ENCODE results near the gene UBE2F. TPM values are rescaled to one million over a fixed set of nuclear protein-coding genes. Genes with fewer than 3 reads are reported as not detected.
A peak's percentile ranks its signal among the peaks of the same experiment; 100 is the strongest.

Gene UBE2F
- total and polyA plus RNA-seq, 7 donors: 50.7 to 115 (median 67.8) TPM

- H3K27me3 ChIP-seq: no peaks in the 10 kb centered on the region
- 91 to 93% methylated on average over 2 of the region's 2 CpGs for WGBS, 2 donors
- peak overlapping the region in 1 of 4 donors; percentile 60 for H3K27ac ChIP-seq
- TF ChIP-seq POLR2A (IDR thresholded peaks at IDR 0.05): no peak
- TF ChIP-seq EP300 (IDR thresholded peaks at IDR 0.05): no peak
- TF ChIP-seq CTCF (IDR thresholded peaks at IDR 0.05): no peak
- no peak for TF ChIP-seq POLR2AphosphoS5 (IDR thresholded peaks at IDR 0.05)
- DNase-seq: no peak
- H3K36me3 ChIP-seq: peaks cover 0 to 24% (median 4%) of the 10 kb centered on the region in 4 donors
- no peaks in the 10 kb centered on the region for H3K9me3 ChIP-seq
- H3K4me1 ChIP-seq: peaks cover 0 to 22% (median 6%) of the 10 kb centered on the region in 4 donors
- no peak overlapping the region for H3K4me3 ChIP-seq
- intact Hi-C loops (cut with DNase I): no loop called here
Observed at GRCh38 chr2:237995036-237995435, 28.2 kb downstream of the UBE2F start.

GRCh38 chr2:237996021-237996593 is 29.3 kb downstream of the UBE2F start:
- no peak for TF ChIP-seq EP300 (IDR thresholded peaks at IDR 0.05)
- no peak for DNase-seq

GRCh38 chr2:237997521-237997920 is 30.7 kb downstream of the UBE2F start:
- Histone ChIP-seq H3K36me3 (peaks cover 0 to 14% (median 0%) of the 10 kb centered on the region in 4 donors), H3K4me3 (no peak overlapping the region), H3K27me3 (no peaks in the 10 kb centered on the region), H3K9me3 (no peaks in the 10 kb centered on the region), H3K4me1 (peaks cover 0 to 22% (median 6%) of the 10 kb centered on the region in 4 donors), H3K27ac (no peak overlapping the region)
- intact Hi-C loops (cut with DNase I): no loop called here
- 73% methylated on average over 4 of the region's 4 CpGs for WGBS, 2 donors
- TF ChIP-seq EP300 (IDR thresholded peaks at IDR 0.05): no peak
- no peak for TF ChIP-seq POLR2A (IDR thresholded peaks at IDR 0.05)
- TF ChIP-seq CTCF (IDR thresholded peaks at IDR 0.05): no peak
- no peak for TF ChIP-seq POLR2AphosphoS5 (IDR thresholded peaks at IDR 0.05)
- no peak for DNase-seq

More at GRCh38 chr2:237996021-237996593, 29.3 kb downstream of the UBE2F start:
- Histone ChIP-seq H3K9me3 (no peaks in the 10 kb centered on the region), H3K4me1 (peaks cover 0 to 22% (median 6%) of the 10 kb centered on the region in 4 donors), H3K27ac (peak overlapping the region in 2 of 4 donors; percentile 34 to 60), H3K36me3 (peaks cover 0 to 24% (median 3%) of the 10 kb centered on the region in 4 donors), H3K27me3 (no peaks in the 10 kb centered on the region), H3K4me3 (no peak overlapping the region)
- intact Hi-C loops (cut with DNase I): no loop called here
- WGBS, 2 donors: 70% methylated on average over 9 of the region's 9 CpGs

- intact Hi-C loops (cut with DNase I): no loop called here
- Histone ChIP-seq H3K27ac (no peak overlapping the region), H3K4me3 (no peak overlapping the region), H3K4me1 (peaks cover 0 to 22% (median 6%) of the 10 kb centered on the region in 4 donors), H3K36me3 (peaks cover 0 to 4% (median 0%) of the 10 kb centered on the region in 4 donors), H3K27me3 (no peaks in the 10 kb centered on the region), H3K9me3 (no peaks in the 10 kb centered on the region)
- no peak for TF ChIP-seq EP300 (IDR thresholded peaks at IDR 0.05)
- no peak for TF ChIP-seq CTCF (IDR thresholded peaks at IDR 0.05)
- TF ChIP-seq POLR2A (IDR thresholded peaks at IDR 0.05): no peak
- no peak for TF ChIP-seq POLR2AphosphoS5 (IDR thresholded peaks at IDR 0.05)
- WGBS, 2 donors: 56 to 83% methylated on average over 4 of the region's 4 CpGs
- no peak for DNase-seq
Observed at GRCh38 chr2:237998530-237998929, 31.7 kb downstream of the UBE2F start.

- 69 to 90% methylated on average over 7 of the region's 7 CpGs for WGBS, 2 donors
- Histone ChIP-seq H3K4me1 (peaks cover 0 to 6% (median 0%) of the 10 kb centered on the region in 4 donors), H3K9me3 (no peaks in the 10 kb centered on the region), H3K36me3 (no peaks in the 10 kb centered on the region), H3K4me3 (no peak overlapping the region), H3K27me3 (no peaks in the 10 kb centered on the region), H3K27ac (no peak overlapping the region)
- TF ChIP-seq CTCF (IDR thresholded peaks at IDR 0.05): no peak
- TF ChIP-seq EP300 (IDR thresholded peaks at IDR 0.05): no peak
- no peak for DNase-seq
- intact Hi-C loops (cut with DNase I): no loop called here
Observed at GRCh38 chr2:238003234-238004031, 36.6 kb downstream of the UBE2F start.
